ENCODE results near the gene H2AZ1. TPM values are rescaled to one million over a fixed set of nuclear protein-coding genes. Genes with fewer than 3 reads are reported as not detected.

Gene H2AZ1
- total RNA-seq (100 to 1,000 TPM in 1 of 4 donors, 10 to 100 TPM in 3; 57.9 to 101 (median 65.8) TPM), polyA plus RNA-seq (100 to 1,000 TPM; 143 to 256 (median 247) TPM)
- long read RNA-seq, donor 1, transcript H2AFZ-201 (5 exons, 979 nt) = major isoform, 47 of 48 reads
- long read RNA-seq, donor 1, partial matches to known transcripts = 0 of 48 reads
- long read RNA-seq, donor 1, other reads (novel, unspliced or antisense) = 1 of 48 reads
- long read RNA-seq, donor 2, transcript H2AFZ-201 (5 exons, 979 nt) = major isoform, 67 of 74 reads
- long read RNA-seq, donor 2, partial matches to known transcripts = 2 of 74 reads
- long read RNA-seq, donor 2, other reads (novel, unspliced or antisense) = 4 of 74 reads

DNA sequence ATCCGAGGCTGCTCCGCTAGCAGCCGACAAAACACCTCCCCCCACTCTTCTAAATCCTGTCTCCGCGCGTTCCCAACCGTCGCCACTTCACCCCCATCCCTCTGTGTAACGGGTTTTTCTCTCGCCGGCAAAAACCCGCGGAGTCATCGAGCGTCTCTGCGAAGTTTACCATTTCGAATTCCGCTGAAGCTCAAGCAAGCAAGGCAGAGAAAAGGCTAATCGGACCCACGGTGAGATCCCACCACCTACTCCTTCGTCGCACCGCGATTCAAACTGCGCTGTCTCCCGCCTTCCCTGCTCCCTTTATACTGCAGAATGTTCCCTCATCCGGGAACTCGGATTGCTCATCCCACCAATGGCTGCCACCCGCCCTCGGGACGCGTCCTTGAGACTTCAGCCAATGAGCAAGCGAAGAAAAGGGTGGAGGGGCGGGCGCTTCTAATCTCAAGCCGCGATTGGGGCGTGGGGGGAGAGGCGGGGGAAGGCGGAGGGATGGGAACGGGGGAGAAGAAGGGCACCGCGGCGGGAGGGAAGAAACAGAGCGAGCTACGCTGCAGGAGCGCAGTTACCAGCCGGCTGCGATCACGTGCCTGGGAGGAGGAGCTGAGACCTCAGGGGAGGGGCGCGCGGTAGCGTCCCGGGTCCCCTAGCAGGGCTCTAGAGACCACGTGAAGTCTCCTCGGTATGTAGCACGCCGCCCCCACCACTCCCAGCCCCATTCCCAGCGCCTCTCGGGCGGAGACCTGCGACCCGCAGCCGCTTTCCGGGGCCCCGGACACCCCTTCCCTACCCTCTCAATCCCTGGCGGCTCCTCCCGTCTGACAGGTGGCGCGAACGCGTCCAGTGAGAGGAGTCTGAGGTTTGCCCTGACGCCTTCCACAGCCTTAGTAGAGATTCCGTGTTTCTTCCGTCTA lies at the start of gene H2AZ1:
Gene H2AZ1 (minus strand): TSS at position 277 of the 914 bp plus-strand sequence. CDS start 105 bp downstream, at position 172.
- WGBS, 3 donors = 0 to 1% (median 0%) methylated on average over 59 to 76 of the region's 76 CpGs
- Histone ChIP-seq H3K9me3 (no peaks in the 10 kb centered on the region), H3K4me1 (peaks cover 24% of the 10 kb centered on the region), H3K27ac (peak within 1 kb of the TSS; percentile 95), H3K27me3 (ENCODE audit: insufficient read depth in 3 of 3, low read length in 2 of 3) (no peaks in the 10 kb centered on the region), H3K4me3 (peak within 1 kb of the TSS; percentile 89), H3K36me3 (ENCODE audit: insufficient read depth in 1 of 2, low read depth in 1 of 2) (peaks cover 2 to 5% of the 10 kb centered on the region in 2 donors)
- ATAC-seq (peak; percentile 91 to 93 (median 92)), DNase-seq (peak; percentile 99)
- intact Hi-C loops (cut with DNase I) = loop anchor here (1.0 to 10.0 kb wide), 6 partner anchors 55 to 1685 kb away; partner anchors contain the start of genes DAPP1 (in 1 of the 2), LAMTOR3 (in 1 of the 2), RAP1GDS1 (in 1 of the 2) and TRMT10A (in 1 of the 2)
- TF ChIP-seq, protein P1, sequence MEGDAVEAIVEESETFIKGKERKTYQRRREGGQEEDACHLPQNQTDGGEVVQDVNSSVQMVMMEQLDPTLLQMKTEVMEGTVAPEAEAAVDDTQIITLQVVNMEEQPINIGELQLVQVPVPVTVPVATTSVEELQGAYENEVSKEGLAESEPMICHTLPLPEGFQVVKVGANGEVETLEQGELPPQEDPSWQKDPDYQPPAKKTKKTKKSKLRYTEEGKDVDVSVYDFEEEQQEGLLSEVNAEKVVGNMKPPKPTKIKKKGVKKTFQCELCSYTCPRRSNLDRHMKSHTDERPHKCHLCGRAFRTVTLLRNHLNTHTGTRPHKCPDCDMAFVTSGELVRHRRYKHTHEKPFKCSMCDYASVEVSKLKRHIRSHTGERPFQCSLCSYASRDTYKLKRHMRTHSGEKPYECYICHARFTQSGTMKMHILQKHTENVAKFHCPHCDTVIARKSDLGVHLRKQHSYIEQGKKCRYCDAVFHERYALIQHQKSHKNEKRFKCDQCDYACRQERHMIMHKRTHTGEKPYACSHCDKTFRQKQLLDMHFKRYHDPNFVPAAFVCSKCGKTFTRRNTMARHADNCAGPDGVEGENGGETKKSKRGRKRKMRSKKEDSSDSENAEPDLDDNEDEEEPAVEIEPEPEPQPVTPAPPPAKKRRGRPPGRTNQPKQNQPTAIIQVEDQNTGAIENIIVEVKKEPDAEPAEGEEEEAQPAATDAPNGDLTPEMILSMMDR (IDR thresholded peaks at IDR 0.05) = no peak

DNA sequence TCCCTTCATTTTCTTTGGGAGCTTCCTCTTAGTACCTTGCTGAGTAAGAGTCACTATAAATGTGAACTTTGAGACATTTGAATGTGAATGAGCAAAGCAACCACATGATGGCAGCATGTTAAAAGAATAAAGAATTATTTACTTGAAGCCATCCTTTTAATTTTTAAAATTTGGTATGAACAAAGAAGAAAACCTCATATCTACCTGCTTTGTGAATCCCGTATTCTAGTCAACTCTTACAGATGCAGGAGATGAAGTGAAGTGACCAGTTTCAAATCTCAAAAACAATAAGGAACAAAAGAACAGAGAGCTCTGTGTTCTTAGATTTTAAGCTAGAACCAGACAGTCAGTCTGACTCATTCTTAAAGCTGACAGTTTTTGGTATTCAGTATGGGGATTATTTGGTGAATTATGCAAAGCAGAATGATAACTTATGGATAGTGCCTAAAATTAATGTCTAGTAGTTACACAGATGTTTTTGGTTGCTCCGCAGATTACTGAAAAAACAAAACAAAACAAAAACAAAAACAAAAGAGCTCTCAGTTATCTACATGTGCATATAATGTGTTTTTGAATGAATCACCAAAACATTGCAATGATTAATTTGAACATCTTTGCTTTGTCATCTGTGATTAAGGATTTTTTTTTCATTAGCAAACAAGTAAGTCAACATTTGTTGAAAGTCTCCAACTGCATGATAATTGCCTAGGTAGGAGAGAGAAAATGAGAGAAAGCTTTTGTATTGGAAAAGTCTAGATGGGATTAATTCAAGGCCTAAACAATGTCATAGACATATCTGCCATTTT lies 48.2 kb upstream of the H2AZ1 start:
- WGBS, 3 donors = 57 to 62% (median 58%) methylated on average over 2 of the region's 2 CpGs
- TF ChIP-seq, protein P1 (IDR thresholded peaks at IDR 0.05) = peak; percentile 10
- ATAC-seq (no peak), DNase-seq (no peak)
- Histone ChIP-seq H3K4me3 (no peak overlapping the region), H3K9me3 (no peaks in the 10 kb centered on the region), H3K4me1 (no peaks in the 10 kb centered on the region), H3K36me3 (ENCODE audit: insufficient read depth in 1 of 2, low read depth in 1 of 2) (no peaks in the 10 kb centered on the region), H3K27me3 (ENCODE audit: insufficient read depth in 3 of 3, low read length in 2 of 3) (no peaks in the 10 kb centered on the region), H3K27ac (no peak overlapping the region)
- intact Hi-C loops (cut with DNase I) = no loop called here

DNA sequence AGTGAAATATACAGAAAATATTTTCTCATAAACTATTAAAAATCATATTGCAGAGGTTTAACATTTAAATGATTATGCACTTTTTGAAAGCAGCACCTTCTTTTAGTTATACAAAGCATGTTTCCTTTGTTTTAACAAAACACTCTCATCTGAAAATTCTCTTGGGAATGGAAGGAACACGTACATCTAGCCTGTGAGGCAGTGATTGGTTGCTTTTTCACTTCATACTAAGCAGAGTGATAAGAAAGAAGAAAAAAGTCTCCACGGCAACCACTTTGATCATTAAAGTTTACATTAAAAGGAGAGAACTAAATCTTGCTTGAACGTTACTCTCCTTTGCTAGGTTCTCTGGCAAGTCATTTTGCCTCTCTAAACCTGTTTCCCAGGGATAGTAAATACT lies 41.7 kb upstream of the H2AZ1 start:
- no peaks in the 10 kb centered on the region for H3K4me1 ChIP-seq

DNA sequence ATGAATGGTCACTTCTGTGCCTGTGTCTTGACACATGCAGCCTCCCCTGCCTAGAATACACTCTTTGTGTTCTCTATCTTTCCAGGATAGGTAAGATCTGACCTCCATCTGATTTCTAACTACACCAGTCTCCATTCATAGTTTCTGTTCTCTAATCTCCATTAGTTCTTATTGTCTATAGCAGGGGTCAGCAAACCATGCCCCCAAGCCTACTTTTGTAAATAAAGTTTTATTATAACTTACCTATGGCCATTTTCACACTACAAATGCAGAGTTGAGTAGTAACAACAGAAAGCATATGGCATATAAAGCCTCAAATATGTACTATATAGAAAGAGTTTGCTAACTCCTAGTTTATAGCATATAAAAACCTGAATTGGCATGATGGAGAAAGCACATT lies 37.6 kb upstream of the H2AZ1 start:
- H3K4me3 ChIP-seq = no peak overlapping the region
- H3K27me3 ChIP-seq (ENCODE audit: insufficient read depth in 3 of 3, low read length in 2 of 3) = no peaks in the 10 kb centered on the region
- H3K27ac ChIP-seq = no peak overlapping the region
- DNase-seq = no peak
- TF ChIP-seq, protein P1 (IDR thresholded peaks at IDR 0.05) = no peak
- H3K36me3 ChIP-seq (ENCODE audit: insufficient read depth in 1 of 2, low read depth in 1 of 2) = no peaks in the 10 kb centered on the region
- no peak for ATAC-seq
- no peaks in the 10 kb centered on the region for H3K9me3 ChIP-seq
- no peaks in the 10 kb centered on the region for H3K4me1 ChIP-seq
- intact Hi-C loops (cut with DNase I) = no loop called here

More for the DNA sequence above, 41.7 kb upstream of the H2AZ1 start:
- Histone ChIP-seq H3K9me3 (no peaks in the 10 kb centered on the region), H3K27ac (no peak overlapping the region), H3K4me3 (no peak overlapping the region), H3K36me3 (ENCODE audit: insufficient read depth in 1 of 2, low read depth in 1 of 2) (no peaks in the 10 kb centered on the region), H3K27me3 (ENCODE audit: insufficient read depth in 3 of 3, low read length in 2 of 3) (no peaks in the 10 kb centered on the region)
- ATAC-seq = no peak
- TF ChIP-seq, protein P1 (IDR thresholded peaks at IDR 0.05) = no peak
- no peak for DNase-seq
- intact Hi-C loops (cut with DNase I) = no loop called here
- WGBS, 3 donors = 49 to 52% (median 50%) methylated on average over 3 of the region's 3 CpGs
